HG03521 (cell line): ENCODE measurements around the gene STK16.
"Not testable (repeated sequence)": the region's sequence is repeated elsewhere in the genome, so short reads cannot be mapped to it uniquely, and the experiment has no call there.

ENCODE experiments used
- ATAC-seq: cut with Tn5 transposase; IDR thresholded peaks from one replicate; pipeline ENCODE4 v1.9.1; 2021; ENCODE audit warnings: mild to moderate bottlenecking, moderate library complexity; ENCODE audit not compliant: unreplicated experiment

Gene STK16

GRCh38 chr2:219286436-219287115, 41.3 kb downstream of the STK16 start:
- ATAC-seq = no peak

- not testable (repeated sequence) for ATAC-seq
Observed at GRCh38 chr2:219287116-219287440, 41.8 kb downstream of the STK16 start.

- no peak for ATAC-seq
Observed at GRCh38 chr2:219287580-219288265, 42.4 kb downstream of the STK16 start.

DNA sequence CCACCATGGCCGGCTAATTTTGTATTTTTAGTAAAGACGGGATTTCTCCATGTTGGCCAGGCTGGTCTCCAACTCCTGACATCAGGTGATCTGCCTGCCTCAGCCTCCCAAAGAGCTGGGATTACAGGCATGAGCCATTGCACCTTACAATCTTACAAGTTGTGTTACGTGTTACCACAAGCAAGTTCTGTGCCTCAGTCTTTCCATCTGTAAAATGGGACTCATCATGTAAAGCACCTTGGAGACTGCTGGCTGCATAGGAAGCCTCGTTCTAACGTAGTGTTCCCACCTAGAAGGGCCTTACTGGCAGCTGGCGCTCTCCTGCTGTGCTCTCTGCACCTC, 43.9 kb downstream of the STK16 start:
- no peak for ATAC-seq

GRCh38 chr2:219289537-219290361, 44.5 kb downstream of the STK16 start:
- no peak for ATAC-seq

- ATAC-seq = no peak
Observed at GRCh38 chr2:219290381-219291171, 45.3 kb downstream of the STK16 start.

GRCh38 chr2:219291394-219291793, 46.1 kb downstream of the STK16 start:
- ATAC-seq = no peak

DNA sequence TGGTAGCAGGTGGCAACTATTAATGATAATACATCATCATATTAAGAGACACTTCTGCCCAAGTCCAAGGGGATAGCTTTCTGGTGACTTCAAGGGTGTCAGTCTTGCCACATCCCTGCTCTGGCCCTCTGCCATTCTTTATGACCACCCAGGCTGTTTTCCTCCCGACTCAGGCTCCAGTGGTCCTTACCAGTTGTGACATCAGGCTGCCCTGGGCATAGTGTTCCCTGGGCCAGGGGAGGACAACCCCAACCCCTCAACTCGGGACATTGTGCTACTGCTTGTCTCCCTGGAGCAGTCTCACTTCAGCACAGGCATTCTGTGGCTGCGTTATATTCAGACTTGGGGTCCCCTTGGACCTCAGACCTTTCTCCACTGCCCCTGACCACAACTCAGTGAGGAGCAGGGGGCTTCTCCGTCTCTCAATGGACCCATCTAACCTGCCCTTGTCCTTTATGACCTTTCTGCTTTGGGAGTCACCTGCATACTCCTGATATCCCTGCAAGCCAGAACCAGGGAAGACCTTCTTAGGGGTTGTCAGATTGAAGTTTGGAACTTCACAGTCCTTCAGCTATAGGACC, 46.7 kb downstream of the STK16 start:
- ATAC-seq = no peak

- ATAC-seq = no peak
Observed at GRCh38 chr2:219292616-219293015, 47.3 kb downstream of the STK16 start.

DNA sequence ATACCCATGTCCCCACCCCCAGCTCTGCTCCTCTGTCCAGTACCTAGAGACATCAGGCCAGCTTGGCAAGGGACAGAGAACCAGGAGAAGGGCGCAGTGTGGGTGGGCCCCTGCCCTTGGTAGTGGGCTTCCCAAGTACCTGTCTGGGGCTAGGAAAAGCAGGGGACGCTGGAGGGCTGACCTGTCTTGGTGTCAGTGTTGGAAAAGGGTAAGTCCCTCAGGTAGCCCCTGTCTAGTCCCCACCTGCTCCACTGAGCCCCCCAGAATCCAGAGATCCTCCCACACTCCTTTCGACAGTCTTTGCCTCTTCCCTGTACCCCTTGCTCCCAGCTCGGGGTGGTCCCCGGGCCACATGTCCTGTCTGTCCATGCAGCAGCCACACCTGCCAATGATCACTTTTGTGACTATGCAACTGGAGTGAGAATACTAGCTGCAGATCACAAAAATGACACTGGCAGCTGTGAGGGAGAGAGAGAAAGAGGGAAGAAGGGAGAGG, 48.5 kb downstream of the STK16 start:
- no peak for ATAC-seq

GRCh38 chr2:219294356-219295351, 49.4 kb downstream of the STK16 start:
- ATAC-seq = peak; percentile 79

GRCh38 chr2:219296142-219296541, 50.9 kb downstream of the STK16 start:
- ATAC-seq = no peak

- ATAC-seq = no peak
Observed at GRCh38 chr2:219296631-219297391, 51.5 kb downstream of the STK16 start.

- ATAC-seq = no peak
Observed at GRCh38 chr2:219297766-219298456, 52.6 kb downstream of the STK16 start.

DNA sequence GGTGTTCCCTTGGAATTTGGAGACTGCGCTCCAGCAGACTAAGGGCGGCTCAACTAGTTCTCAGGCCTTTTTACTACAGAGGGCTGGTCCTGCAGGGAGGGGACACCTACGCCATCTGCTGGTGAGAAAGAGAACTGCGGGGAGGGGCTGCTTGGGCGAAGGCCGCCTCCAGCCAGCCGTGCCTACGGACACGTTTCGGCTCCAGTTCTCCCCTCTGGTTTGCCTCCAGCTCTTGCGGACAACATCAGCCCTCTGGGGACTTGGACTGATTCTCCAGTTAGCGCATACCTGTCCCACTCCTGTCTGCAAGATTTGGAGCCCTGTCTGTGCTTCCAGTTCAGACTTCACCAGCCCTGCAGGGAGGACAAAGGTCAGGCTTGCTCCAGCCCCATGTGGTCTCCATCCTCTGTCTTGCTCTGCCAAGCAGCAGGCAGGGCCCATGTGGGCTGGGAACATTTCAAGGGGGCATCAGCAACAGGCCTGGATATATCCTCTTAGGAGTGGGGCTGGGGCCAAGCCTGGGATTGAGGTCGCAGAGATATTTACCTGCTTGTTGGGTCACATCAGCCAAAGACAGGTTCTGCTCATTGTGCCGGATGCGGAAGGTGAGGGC, 53.6 kb downstream of the STK16 start:
- ATAC-seq = peak; percentile 37

- ATAC-seq = no peak
Observed at GRCh38 chr2:219299372-219299760, 54.1 kb downstream of the STK16 start.
